HS-5 (cell line): ENCODE data around the gene SFT2D1.
"Not testable (repeated sequence)": the region's sequence is repeated elsewhere in the genome, so short reads cannot be mapped to it uniquely, and the experiment has no call there.

Experiments
- DNase-seq: peaks from one replicate; pipeline ENCODE4 v3.0.0-alpha.2; 2012; ENCODE audit warnings: low read depth

The SFT2D1 gene

GRCh38 chr6:166342349-166343149, at the start of gene SFT2D1:
Gene SFT2D1, minus strand, starts transcription at chr6:166342545. Its CDS starts 64 bp downstream, at chr6:166342481.
- peak; percentile 46 for DNase-seq

- DNase-seq: no peak
Observed at GRCh38 chr6:166389119-166389518, 46.8 kb upstream of the SFT2D1 start.

DNA sequence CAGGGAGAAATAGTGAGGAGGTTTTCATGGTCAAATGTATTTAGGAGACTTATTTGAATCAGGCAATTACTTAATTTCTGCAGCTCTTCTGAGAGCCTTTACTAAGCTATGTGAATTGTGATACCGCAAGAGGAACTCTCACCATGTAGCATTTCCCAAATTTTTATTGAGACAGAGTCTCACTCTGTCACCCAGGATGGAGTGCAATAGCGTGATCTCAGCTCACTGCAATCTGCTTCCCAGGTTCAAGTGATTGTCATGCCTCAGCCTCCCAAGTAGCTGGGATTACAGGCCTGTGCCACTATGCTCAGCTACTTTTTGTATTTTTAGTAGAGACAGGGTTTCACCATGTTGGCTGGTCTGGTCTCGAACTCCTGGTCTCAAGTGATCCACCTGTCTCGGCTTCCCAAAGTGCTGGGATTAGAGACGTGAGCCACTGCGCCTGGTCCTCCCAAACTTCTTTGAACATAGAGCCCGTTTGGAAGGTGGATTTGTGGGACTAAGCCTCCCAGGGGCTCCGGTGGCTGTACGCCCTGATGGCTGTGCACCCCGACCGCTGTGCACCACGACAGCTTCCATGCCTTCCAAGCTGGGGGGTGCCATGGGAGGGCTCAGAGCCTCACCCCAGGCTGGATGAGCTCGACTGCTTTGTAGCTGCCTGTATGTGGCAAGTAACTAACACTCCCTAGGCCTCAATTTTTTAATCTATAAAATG, 46.1 kb upstream of the SFT2D1 start:
- no peak for DNase-seq

DNA sequence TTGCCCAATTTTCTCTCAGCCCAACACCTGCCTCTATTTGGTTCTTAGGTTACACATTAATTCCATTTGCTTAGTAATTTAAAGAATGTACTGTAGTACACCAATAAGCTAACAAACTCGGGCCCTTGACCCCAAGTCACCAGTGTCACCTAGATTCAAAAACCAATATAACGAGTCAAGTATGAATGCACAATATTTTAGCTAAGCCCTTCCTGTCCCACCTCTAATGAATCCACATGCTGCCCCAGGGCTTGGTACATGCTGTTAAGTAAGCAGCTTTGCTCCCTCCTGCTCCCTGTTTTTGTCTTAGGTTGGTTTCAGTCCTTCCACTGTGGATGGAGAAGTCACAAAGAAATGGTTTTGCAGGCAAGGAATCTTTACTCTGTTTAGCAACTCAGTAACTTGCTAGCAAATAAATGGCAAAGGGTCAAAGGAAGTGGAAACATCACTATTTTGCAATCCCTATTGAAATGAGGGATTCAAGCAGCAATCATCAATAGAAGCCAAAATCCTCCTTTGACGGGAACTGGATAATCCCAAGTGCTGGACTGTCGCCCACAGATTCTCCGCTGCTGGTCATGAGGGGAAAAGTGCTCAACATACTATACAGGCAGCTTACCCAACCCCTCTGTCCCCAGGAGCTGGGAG, 45.4 kb upstream of the SFT2D1 start:
- no peak for DNase-seq

GRCh38 chr6:166387098-166387497, 44.8 kb upstream of the SFT2D1 start:
- DNase-seq: not testable (repeated sequence)

DNA sequence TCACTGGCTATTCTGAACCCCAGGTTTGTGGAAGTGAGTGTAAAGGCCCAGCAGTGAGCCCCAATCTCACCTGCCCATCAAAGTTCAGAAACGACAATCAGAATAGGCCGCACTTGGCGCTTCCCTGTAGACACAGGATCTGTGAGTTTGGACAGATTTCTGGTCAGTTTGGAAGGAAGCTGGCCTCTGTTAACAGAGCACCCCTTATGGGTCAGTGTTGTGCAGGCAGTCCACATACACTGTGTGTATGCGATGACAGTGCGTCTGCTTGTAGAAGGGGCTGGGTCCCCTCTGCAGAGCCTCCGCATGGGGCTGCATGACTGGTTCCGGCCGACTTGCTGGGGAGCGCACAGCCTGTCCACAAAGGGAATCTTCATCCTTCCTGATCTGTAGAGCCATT, 43.8 kb upstream of the SFT2D1 start:
- no peak for DNase-seq

GRCh38 chr6:166383802-166384363, 41.5 kb upstream of the SFT2D1 start:
- not testable (repeated sequence) for DNase-seq

DNA sequence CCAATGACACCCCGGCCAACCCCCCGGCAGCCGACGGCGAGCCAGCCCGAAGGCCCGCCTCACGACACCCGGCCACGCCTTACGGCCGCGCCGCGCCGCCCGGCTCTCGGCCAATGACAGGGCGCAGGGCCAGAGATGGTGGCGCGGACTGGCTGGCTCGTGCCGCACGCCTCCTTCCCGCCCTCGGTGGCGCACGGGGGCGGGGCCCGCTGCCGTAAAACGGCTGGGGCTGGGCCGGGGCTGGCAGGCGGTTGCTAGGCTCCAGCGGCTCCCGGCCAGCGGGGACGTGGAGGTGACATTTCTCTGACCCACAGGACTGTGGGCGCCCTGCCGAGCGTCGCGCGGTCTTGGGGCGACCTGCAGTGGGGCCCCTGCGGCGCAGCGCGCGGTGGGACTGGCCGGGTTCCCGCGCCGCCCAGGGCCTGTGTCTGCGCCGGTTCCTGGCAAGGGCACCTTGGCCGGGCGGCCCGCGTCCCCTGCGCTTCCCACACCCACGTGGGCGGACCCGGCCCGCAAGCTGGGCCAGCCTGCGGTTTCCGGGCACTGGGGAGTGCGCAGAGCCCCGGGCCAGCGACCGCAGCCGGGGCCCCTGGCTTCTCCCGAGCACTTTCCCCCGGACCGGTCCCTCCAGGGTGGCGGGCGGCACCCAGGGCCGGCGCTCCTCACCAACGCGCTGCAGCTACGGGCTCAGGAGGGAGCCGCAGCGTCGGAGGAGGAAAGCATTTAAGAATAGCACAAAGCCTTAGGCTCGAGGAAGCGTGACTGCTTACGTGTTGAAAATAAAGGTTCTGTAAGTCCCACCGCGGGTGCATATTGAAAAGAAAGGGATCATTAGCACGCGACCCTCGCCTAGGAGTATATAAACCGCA, 40.8 kb upstream of the SFT2D1 start, which contains the start of gene MPC1:
Gene MPC1 (minus strand): TSS at position 8 of the 869 bp plus-strand sequence. CDS start 64 bp downstream, outside the sequence.
- DNase-seq: peak; percentile 65

DNA sequence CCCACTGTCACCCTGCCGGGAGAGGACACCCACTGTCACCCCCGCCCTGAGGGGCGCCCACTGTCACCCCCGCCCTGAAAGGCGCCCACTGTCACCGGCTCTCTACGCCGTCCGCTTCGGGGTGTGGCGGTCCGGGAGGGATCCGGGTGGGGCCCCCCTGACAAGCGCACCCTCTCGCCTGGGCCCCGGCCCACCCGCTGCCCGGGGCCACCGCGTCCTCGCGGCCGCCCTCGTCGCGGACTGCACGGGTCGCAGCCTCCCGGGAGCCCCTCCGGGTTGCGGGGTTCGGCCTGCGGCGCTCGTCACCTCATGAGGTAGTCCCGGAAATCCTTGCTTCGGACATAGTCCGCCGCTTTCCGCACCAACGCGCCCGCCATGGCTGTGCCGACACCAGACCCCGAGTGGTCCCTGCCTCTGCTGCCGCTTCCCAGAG, 40.2 kb upstream of the SFT2D1 start:
- no peak for DNase-seq

DNA sequence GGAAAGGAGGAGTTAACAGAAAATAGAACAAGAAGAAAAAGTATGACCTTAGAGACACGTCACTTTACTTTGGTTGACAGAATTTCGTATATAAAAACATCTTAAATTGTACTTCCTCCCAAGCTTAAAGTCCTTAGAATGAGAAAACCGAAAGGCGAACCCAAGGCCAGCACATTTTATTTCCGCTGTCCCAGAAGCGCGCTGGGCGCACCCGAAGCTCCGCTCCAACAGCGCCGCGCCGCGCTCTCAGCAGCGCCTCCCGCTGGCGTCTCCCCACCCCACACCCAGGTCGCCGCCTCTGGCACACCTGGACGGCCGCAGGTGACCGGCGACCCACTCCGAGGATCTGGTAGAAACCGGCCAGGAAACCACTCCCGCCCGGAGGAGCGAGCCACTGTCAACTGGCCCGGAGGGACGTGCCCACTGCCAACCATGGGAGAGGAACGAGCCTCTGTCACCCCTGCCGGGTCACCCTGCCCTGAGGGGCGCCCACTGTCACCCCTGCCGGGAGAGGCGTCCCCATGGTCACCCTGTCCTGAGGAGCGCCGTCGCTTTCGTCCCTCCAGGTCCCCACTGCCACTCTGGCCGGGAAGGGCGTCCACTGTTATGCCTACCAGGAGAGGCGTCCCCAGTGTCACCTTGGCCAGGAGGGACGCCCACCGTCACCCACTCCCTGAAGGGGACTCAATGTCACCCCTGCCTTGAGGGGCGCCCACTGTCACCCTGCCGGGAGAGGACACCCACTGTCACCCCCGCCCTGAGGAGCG, 39.6 kb upstream of the SFT2D1 start:
- peak; percentile 9 for DNase-seq

DNA sequence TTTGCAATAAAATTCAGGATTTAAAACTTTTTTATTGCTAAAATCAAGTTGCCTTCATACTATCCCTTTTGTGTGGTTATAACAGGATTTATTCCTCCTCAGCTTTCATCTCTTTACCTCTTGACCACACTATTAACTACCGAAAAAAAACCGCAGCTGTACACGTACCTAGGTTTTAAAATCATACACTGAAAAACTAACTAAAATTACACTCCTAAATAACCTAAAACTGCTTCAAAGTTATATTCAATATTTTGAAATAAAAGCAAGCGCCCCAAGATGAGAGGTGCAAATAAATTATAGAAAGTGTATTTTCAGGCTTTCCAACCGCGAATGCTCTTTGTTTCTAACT, 39.0 kb upstream of the SFT2D1 start:
- DNase-seq: no peak

- DNase-seq: no peak
Observed at GRCh38 chr6:166379800-166380199, 37.5 kb upstream of the SFT2D1 start.

- DNase-seq: no peak
Observed at GRCh38 chr6:166379103-166379586, 36.8 kb upstream of the SFT2D1 start.

GRCh38 chr6:166377721-166378120, 35.4 kb upstream of the SFT2D1 start:
- no peak for DNase-seq

DNA sequence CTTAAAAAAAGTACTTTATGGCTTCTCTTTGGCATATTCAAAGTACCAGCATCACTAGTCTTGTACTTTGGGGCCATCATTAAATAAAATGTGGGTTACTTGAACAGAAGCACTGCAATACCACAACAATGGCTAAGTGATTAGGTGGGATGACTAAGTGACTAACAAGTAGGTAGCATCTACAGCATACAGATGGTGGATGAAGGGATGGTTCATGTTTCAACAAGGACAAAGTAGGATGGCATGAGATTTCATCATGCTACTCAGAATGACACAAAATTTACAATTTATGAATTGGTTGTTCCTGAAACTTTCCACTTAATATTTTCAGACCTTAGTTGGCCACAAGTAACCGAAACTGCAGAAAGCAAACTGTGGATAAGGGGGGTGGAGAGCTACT, 32.7 kb upstream of the SFT2D1 start:
- no peak for DNase-seq

DNA sequence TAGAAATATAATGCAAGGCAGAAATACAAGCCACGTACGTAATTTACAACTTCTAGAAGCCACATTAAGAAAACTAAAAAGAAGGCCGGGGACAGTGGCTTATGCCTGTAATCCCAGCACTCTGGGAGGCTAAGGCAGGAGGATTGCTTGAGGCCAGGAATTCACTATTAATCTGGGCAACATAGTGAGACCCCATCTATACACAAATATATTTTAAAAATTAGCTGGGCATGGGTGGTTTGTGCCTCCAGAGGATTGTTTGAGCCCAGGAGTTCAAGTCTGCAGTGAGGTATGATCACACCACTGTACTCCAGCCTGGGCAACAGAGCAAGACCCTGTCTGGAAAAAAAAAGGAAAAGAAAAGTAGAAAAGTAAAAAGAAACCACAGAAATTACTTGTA, 28.1 kb upstream of the SFT2D1 start:
- DNase-seq: no peak

DNA sequence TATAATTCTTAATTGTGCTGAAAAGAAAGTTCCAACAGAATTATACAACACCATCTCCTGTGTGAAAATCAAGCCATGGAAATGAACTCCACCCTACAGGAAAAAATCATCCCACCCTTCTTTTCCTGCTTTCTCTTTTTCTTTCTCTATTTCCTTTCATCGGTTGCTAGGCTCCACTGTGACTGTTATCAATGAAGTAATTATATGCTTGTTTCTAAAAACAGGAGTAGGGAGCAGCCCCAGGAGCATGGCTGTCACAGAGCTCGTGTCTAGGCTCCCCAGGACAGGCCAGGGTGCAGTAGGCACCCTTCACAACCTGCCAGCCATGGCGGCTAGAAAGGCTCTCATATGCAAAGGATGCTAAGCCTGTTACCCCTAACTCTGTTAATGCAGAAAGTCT, 27.4 kb upstream of the SFT2D1 start:
- DNase-seq: no peak

- DNase-seq: no peak
Observed at GRCh38 chr6:166366921-166367320, 24.6 kb upstream of the SFT2D1 start.

DNA sequence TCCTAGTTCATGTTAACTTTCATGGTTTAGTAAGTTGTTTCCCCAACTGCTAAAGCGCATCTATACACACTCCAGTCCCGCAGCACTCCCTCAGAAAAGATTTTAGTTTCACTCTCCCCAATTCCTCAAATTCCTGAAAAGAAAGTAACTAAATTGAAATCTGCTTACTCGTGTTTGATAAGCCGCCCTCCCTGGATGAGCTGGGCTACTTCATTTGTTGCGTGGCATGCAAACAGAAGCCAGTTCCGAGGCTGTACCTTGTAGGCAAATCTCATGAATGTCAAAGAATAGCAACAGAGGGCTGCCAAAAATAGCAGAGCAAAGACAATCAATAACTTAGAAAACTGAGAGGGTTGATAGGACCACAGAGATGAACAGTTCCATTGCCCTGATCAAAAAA, 23.5 kb upstream of the SFT2D1 start:
- DNase-seq: no peak

GRCh38 chr6:166365221-166365620, 22.9 kb upstream of the SFT2D1 start:
- no peak for DNase-seq

DNA sequence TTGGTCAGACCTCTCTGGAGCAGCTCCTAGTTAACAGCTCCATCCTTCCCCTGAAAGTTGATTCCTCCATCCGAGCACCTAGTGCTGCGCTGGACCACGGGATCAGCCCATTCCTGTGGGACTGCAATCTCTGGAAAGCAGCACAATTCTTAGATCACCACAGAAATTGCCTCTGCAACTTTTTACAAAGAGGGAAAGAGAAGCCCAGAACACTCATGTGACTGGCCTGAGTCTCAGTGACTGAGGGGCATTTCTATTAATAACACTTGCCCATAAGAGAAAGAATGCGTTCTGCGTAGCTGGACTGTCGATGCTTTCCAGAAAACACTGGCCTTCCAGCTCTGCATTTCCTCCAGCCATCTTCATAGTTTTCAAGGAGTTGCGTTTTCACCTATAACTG, 22.1 kb upstream of the SFT2D1 start:
- DNase-seq: no peak
